Mesenteric fat pad (tissue), 1 donor: Measurements from ENCODE around the gene WHRN. TPM values are rescaled to one million over a fixed set of nuclear protein-coding genes. Genes with fewer than 3 reads are reported as not detected.
A peak's percentile ranks its signal among the peaks of the same experiment; 100 is the strongest.

ENCODE experiments used
- DNase-seq: peaks from one replicate; pipeline ENCODE4 v3.0.0-alpha.2; 2020; ENCODE audit warnings: low spot score
- total RNA-seq: library from RNA; stranded (reverse); fragmentation: NEBNext Ultra II Directional; extraction: Animal tissue kit (Norgen Biotek cat#: 25700); gene quantifications from one replicate; pipeline ENCODE4 v1.2.1, GENCODE V29; 2021
- donor health status: DM: yes; HTN: yes; CAD: no.

WHRN gene
- total RNA-seq, 1 donor from 2014 or later, result 5.5 TPM

DNA sequence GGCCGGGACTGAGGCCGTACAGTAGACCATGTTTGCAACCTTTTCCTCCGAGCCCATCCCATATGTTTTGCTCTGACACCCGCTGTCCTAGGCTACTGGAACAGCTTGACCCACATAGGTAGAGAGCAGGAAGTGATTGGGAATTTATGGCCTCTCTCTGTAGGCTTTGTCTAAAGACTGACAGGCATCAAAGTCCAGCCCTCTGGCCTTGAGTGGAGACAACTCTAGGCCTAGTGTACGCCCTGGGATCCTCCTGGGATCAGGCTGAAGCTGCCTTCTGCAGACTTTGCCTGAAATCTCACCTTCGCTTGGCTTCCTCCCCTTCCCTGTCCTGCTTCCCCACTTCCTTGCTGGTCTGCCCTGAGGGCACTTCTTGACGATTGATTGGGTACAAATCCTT is 103.9 kb downstream of the WHRN start:
- no peak for DNase-seq

DNA sequence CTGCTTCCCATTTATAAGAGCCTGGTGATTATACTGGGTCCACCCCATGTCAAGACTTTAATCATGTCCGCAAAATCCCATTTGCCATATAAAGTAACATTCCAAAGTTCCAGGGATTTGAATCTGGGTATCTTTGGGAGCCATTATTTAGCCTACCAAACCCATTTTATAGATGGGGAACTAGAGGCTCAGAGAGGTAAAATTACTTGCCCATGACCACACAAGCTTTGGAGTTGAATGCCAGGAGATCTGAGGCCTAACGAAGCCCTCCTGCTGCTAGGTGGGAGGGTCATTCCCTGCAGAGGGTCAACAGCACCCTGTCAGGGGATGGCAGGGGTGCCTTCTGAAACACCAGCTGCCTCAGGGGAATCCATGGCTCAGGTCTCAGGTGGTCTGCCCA is 104.5 kb downstream of the WHRN start:
- no peak for DNase-seq

GRCh38 chr9:114400219-114400618 is 105.1 kb downstream of the WHRN start:
- no peak for DNase-seq

- DNase-seq, result no peak
Observed at GRCh38 chr9:114399381-114399780, 105.9 kb downstream of the WHRN start.

- DNase-seq, result peak; percentile 99
Observed at GRCh38 chr9:114397848-114398605, 107.2 kb downstream of the WHRN start.

DNA sequence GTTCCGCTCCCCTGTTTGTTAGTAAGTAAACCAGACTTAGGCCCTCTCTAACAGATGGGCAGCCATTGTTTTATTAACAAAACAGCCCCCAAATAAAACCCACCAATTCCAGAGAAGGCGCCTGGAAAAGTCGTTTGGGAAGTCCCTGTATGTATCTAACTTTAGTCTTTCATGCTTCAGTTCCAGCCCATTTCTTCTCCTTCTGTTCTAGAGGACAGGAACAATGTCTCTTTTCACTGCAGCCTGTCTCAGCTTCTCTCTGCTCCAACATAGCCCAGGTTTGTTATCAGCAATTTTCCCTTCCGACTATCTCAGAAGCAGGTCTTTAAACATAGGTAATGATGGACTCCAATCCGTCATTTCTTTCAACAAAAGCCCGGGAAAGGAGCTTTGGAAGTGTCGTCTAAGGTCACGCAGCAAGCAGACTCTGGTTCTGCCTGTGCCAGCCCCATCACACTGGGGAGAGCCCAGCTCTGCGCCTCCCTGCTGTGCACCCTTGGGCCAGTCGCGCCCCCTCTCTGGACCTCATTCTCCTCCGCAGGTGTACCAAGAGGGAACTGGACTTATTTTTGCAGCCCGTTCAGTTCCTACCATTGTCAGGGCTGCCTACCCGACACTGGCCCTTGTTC is 107.9 kb downstream of the WHRN start:
- DNase-seq, result no peak

DNA sequence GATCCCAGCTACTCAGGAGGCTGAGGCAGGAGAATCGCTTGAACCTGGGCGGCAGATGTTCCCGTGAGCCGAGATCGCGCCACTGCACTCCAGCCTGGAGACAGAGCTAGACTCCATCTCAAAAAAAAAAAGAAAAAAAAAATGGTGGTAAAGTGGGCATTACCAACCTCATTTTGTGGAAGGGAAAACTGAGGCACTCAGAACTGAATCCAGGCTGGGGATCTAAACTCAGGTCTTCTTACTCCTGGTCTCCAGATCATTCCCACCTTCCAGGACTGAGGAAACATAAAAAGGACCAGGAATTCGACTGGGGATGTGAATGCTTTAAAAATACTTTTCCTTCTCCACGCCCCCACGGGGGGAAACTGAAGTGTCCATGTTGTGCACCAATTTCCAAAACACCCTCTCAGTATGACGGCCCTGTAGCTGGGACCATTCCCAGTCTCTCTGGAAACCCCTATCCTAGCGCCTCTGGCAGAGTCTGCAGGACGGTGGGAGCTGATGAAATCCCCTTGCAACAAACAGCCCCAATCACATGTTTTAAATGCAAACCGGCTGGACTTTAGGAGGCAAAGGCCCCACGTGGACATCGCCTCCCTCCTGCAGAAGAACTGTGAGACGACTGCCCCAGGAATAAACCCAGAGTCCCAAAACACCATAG is 108.6 kb downstream of the WHRN start:
- DNase-seq, result no peak

DNA sequence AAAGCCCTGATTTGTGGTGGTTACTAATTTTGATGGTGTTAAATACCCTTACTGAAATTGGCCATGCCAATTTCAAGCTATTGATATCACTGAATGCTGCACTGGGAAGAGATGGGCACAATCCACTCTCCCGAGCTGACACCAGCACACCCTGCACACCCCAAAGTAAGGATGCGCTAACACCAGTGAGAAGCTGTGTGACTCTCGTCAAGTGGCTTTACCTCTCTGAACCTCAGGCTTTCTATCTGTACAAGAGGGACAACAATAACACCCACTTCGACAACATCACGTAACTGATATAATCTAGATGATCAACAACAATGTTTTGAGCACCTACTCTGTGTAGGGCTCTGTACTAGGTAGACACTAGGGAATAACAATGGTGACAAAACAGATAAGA is 109.5 kb downstream of the WHRN start:
- DNase-seq, result no peak

GRCh38 chr9:114395334-114395617 is 110.0 kb downstream of the WHRN start:
- DNase-seq, result no peak

GRCh38 chr9:114394523-114395333 is 110.5 kb downstream of the WHRN start:
- DNase-seq, result no peak

DNA sequence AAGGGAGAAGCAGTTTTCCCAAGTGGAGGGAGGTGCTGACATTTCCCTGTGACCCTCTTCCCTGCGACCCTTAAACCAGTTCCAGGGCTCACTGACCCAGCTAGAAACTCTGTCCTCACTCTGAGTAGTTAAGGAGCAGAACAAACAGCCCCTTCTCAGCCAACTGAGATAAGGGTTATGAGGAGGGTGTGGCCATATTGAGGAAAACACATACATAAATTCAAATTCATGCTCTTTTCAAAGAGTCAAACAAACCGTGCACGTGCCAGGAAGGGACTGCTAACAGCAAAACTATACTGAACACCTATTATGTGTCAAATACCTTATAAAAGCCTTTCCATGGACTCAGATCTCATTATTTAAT is 112.5 kb downstream of the WHRN start:
- no peak for DNase-seq

- no peak for DNase-seq
Observed at GRCh38 chr9:114390952-114391351, 114.3 kb downstream of the WHRN start.

DNA sequence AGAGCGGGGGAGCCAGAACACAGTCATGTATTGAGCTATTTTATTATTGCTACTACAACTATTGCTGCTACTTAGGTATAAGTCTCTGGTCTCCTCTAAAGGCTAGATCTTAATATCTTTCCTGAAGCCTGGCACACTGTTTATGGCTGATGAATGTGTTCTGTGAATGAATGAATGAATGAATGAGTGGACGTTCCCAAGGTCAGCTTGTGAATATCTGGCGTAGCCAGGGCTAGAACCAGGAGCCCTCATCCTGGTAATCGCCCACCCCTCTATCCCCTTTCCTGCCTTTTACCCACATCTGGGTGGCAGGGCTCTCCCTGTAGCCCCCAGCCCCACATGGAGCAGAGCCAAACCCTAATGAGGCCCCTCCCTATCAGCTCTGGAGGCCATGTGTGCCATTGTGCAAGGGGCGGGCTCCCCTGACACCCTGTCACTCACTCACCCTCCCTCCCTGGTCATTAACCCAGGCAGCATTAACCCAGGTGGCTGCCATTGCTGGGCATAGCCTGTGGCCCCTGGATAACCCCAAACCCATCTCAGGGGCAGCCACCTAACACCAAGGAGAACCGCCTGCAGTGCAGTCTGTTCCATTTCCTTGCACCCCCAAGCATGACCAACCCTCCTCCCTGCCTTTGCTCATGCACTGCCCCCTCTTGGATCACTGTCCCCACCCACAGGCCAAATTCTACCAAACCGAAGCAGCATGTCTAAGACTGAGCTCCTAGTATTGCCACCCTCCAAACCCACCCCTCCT is 115.5 kb downstream of the WHRN start:
- DNase-seq, result no peak

- no peak for DNase-seq
Observed at GRCh38 chr9:114388764-114389375, 116.4 kb downstream of the WHRN start.

- DNase-seq, result no peak
Observed at GRCh38 chr9:114388357-114388682, 117.0 kb downstream of the WHRN start.

DNA sequence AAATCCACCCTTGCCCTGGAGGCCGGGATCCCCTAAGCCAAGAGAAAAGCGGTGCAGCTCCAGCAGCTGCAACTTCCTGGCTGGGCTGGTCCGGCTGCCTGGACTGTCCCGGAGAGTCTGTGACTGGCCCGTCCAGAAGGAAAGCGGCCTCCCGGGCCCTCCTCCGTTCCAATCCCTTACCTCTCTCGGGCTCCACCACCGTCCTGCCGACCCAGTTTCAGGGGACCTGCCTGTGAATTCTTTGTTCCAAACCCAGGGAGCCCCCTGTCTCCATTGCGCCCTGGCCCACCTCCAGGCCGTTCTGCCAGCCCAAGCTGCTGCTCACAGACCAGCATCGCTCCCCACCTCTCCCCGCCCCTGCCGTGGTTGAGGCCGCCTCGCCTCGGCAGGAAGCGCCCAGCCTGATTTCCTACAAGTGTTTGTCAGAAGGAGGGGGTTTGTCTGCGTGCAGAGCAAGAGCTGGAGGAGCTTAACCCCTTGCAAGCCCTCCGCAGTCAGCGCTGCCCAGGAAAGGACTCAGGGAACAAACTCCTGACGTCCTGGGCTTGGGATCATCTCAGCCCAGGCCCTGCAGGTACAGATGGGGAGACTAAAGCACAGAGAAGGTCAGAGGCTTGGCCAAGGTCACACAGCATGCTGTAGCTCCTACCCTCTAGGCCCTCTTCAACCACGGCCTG is 117.5 kb downstream of the WHRN start, which contains the start of gene AKNA:
AKNA (minus strand) TSS at position 303 of the 677 bp plus-strand sequence. CDS start 6,649 bp downstream, outside the sequence.
- peak; percentile 94 for DNase-seq

- no peak for DNase-seq
Observed at GRCh38 chr9:114386886-114387679, 118.2 kb downstream of the WHRN start.

DNA sequence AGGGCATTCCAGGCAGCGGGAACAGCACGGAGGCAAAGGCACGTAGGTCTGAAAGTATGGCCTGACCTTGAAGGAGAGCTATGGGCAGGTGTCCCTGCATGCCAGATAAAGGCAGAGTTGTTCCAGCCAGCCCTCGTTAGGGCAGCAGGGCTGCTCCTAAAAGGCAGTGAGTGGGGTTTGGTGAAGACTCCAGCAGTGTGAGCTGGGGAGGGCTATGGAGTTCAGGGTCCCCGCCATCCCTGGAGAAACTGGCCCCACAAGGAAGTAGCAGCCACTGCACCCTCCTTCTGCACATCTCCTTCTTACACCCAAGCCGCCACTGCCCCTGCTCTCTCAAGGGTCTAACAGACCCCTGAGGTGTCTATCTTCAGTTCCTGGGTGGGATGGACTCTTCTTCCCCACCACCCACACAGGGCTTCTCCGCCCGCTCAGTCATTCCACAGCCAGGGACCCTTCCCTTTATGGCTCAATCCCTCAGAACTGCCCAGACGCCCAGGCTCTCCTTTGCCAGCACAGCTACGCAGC is 118.8 kb downstream of the WHRN start:
- DNase-seq, result no peak
